ENCODE results near the gene HABP4.
"Not testable (repeated sequence)": the region's sequence is repeated elsewhere in the genome, so short reads cannot be mapped to it uniquely, and the experiment has no call there.

Gene HABP4

GRCh38 chr9:96500696-96501632, 51.0 kb downstream of the HABP4 start:
- no peak for DNase-seq

DNA sequence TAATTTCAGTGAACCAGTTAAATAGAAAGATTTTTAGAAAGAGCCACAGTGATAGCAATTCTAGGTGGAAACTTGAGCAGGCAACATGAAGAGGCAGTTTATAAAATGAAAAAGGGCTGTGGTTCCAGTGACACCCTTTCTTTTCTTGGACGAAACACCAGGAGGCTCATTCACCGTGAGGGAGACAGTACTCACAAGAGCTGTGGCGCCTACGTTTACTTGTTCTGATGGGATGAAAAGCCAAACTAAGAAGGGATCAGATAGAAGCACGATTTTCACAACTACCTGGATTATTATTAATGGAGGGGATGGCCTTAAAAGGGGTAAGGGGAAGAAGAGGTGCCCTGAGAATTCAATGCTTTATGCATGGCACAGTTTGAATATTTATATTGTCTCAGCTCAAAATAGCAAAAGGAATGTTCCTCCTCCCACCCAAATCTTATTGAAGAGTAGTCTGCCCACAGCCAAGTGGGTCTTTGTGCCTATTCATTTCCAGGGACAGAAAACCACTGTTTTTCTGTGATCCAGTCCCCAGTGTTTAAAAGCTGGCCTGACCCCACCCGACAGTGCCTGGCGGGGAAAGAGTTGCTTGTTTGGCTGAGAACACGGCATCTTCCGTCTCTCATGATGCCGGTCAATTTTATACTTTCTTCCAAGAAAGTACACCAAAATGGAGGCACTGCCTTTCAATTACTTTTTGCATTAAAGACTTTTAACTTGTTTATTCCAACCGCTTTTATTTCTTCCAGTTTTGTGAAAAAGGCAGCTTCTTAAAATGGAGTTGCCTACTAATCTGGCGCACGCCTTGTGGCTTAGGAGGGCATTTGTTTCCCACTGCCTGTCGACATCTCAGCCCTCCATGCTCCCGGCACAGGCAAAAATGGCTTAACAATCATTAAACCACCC, 51.9 kb downstream of the HABP4 start:
- DNase-seq = peak; percentile 60

DNA sequence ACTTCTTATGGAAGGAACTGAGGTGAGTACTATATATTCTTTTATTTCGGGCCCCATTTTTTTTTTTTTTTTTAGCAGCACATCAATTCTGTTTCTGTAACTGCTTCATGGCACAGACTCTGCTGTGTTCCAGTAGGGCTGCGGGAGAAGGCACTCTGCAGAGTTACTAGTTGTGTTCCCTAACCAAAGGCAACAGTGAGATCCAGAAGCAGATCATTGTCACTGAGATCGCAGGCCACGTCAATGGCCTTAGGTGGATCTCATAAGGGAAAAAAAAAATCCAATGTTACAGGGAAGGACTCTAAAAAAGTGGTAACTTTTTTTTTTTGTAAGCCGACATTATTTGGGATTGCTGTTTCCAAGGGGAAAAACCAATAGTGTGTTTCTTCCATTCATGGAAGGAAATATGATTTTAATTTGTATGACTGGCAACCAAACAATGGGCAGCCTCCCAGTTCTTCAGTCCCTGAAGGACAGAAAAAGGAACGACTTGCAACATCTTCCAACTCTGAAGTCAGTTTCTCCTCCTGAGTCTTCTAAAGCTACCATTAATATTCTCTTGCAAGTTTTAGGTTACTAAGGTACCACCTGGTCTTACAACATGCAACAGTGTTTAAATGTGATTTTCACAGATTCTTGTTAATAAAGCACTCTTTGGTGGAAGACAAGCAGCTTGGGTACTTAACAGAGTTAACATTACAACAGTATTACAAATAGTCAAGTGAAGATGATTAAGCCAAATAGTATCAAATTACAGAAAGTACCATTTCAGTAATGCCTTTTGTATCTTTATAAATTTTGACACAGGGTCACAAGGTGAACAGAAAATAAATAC, 52.8 kb downstream of the HABP4 start:
- no peak for DNase-seq

GRCh38 chr9:96503374-96503748, 53.4 kb downstream of the HABP4 start:
- not testable (repeated sequence) for DNase-seq

GRCh38 chr9:96503918-96504317, 53.9 kb downstream of the HABP4 start:
- no peak for DNase-seq

- no peak for DNase-seq
Observed at GRCh38 chr9:96505316-96505991, 55.5 kb downstream of the HABP4 start.

DNA sequence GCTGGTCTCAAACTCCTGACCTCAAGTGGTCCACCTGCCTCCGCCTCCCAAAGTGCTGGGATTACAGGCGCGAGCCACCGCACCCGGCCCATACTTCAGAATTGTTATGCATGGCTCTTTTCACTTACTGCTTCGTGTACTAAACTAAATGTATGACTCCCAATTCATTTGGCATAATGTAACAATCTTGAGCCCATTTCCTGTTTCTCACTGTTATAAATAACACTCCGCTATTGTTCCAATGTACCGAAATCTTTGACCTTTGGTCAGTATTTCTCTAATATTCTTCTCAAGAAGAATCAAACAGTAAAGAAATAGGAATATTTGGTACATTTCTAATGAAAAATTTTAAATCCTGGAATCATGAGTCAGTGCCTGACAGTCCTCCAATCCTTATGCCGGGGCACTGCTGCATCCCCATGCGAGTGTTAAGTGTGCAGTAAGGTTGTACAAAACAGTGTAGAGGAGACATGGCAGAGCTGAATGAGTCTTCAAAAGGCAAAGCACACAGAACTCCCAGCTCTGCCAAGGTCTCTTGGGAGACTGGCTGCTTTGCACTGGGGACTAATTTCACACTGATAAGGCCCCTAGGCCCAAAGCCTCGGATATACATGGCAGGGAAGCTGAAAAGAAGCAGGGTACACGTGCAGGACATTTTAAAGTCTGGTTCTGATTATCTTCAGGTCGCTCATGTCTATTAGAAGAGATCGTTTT, 58.4 kb downstream of the HABP4 start:
- DNase-seq = no peak

DNA sequence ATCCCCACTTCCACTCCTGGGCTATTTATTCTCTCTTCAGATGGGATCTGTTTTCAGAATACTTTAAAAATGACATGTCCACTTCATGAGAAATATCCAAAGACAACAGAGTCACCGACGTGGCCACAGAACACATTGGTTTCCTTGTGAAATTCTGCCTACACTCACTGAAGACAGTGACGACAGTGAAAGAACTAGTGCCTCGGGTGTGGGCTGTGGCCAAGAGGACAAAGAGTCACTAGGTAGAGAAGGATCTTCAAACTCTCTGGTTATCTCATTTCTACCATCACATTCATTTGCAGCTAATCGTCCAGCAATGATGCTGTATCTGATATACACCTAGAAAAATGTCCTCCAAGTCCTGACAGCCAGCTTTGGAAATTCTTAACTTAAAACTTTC, 59.1 kb downstream of the HABP4 start:
- no peak for DNase-seq

- no peak for DNase-seq
Observed at GRCh38 chr9:96509848-96510247, 59.9 kb downstream of the HABP4 start.

DNA sequence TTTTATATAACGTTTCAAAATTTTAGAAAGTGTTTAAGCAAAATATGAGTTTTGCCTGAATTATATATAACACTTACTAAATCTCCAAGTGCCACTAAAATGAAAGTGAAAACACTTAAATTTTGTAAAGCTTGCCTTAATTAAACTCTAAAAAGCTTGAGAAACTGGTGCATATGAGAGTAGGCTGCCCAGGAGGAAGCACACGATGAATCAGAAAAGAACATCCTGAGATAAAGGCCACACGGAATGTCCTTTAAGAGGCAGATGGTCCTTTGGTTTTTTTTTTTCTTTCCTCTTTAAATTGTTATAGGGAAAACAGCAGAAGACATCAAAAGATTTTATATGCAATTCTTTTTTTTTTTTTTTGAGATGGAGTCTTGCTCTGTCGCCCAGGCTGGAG, 60.3 kb downstream of the HABP4 start:
- DNase-seq = no peak

DNA sequence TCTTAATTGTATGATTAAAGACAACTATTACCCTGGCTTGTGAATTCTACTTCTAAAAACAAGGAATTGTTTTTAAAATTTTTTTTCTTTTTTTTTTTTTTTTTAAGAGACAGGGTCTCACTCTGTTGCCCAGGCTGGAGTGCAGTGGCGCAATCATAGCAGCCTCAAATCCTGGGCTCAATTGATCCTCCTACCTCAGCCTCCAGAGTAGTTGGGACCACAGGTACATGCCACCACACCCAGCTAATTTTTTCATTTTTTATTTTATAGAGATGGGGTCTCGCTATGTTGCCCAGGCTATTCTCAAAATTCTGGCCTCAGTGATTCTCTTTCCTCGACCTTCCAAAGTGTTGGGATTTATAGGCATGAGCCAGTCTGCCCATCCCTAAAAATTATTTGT, 62.3 kb downstream of the HABP4 start:
- no peak for DNase-seq

GRCh38 chr9:96513622-96514021, 63.7 kb downstream of the HABP4 start:
- DNase-seq = no peak

DNA sequence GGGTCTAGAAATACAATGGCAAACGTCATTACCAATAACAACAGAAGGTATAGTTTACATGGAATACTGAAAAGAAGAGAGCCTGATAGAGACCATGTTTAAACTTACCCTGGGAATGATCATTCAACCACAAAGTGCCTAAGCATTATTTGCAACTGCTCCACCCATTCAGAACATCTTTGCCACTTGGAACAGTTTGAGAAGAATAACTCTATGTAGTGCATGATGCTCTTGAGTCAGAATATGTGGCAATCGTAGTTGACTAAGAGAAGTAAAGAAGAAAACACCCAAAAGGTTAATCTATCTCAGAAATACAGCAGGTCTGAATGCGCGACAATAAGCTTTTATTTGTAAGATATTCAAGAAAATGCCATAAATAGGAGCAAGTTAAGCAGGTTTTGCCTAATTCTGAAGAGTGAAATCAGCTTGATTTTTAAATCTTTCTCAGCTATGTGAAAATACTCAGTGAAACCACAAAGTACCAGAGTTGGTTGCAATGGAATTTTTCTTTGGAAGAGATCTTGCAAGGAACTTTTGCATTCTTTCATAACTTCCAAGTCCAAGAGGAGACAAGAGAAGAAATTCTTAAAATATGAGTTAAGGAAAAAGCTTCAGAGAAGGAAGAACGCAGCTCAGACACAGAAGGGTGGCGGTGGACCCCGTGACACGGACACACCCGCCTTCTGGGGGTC, 64.3 kb downstream of the HABP4 start:
- no peak for DNase-seq

DNA sequence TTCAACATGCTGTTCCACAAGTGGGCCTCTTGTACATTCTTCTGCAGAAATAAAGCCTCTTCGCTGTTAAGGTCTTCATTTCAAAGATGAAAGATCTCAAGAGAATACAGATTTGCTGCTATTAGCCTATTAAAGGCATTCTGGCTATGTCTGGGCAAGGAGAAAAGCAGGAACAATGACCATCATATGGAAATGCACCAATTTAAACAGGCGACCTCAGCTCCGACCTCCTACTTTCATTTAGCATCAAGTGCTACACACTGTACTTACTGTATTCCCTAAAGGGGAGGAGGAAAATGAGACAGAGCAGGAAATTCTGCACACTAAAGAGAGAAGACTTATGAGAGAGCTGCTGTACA, 64.8 kb downstream of the HABP4 start:
- no peak for DNase-seq

GRCh38 chr9:96515621-96516470, 65.9 kb downstream of the HABP4 start:
- no peak for DNase-seq

- no peak for DNase-seq
Observed at GRCh38 chr9:96519095-96519494, 69.1 kb downstream of the HABP4 start.

- DNase-seq = no peak
Observed at GRCh38 chr9:96519787-96520186, 69.8 kb downstream of the HABP4 start.

- no peak for DNase-seq
Observed at GRCh38 chr9:96522366-96522765, 72.4 kb downstream of the HABP4 start.

DNA sequence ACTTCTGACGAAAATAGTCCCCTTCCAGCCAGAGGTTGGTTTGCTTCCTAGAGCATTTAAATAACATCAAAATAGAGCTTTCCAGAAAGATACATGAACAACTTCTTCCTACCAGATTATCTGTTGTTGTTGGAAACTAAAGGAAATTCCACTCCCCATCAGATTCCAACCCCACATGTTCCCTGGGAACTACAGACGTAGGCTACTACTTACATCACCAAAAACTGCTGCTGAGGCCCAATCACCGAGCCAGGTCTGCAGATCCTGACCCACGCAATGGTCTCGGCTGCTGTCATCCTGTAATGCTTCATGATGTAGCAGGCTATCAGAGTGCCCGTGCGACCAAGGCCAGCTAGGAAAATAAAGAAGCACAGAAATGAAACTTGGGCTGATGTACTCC, 73.4 kb downstream of the HABP4 start:
- no peak for DNase-seq

- DNase-seq = no peak
Observed at GRCh38 chr9:96524045-96524444, 74.1 kb downstream of the HABP4 start.

Measured in hippocampal formation (tissue), 2 donors.